Body of pancreas (tissue), 4 donors: ENCODE data around the gene ANKMY1. TPM values are rescaled to one million over a fixed set of nuclear protein-coding genes. Genes with fewer than 3 reads are reported as not detected.
A peak's percentile ranks its signal among the peaks of the same experiment; 100 is the strongest.

Experiments
- ATAC-seq: fragments of 150-250 bp; one replicate; pipeline ENCODE4 v1.9.1; 2016
- DNase-seq, 4 donors: peaks; one replicate each; pipeline ENCODE4 v3.0.0-alpha.2; 2019
- H3K27ac ChIP-seq, 4 donors: fragments of 200-600 bp; sonication (generic); 1 replicate in 3 of 4; 2 replicates in 1 of 4; pipeline versions ENCODE4 v1.5.1 to v1.6.1; 2016 to 2019; ENCODE audit warnings: mild to moderate bottlenecking in 1 of 4, mixed read lengths in 1 of 4, moderate library complexity in 1 of 4
- H3K27me3 ChIP-seq, 2 donors: fragments of 200-600 bp; sonication (generic); one replicate each; pipeline ENCODE4 v1.6.0; 2016; ENCODE audit warnings: mild to moderate bottlenecking in 1 of 2
- H3K36me3 ChIP-seq, 2 donors: fragments of 200-600 bp; sonication (generic); replicated peaks in 1 of 2; 2 replicates each; pipeline ENCODE4 v1.5.1; 2016; ENCODE audit warnings: low read depth in 2 of 2; ENCODE audit not compliant: insufficient read depth in 1 of 2
- H3K4me1 ChIP-seq: fragments of 200-600 bp; sonication (generic); one replicate; pipeline ENCODE4 v1.6.0; 2016
- H3K4me3 ChIP-seq, 2 donors: fragments of 200-600 bp; sonication (generic); 1 replicate in 1 of 2; 2 replicates in 1 of 2; pipeline ENCODE4 v1.5.1; 2016 to 2019
- H3K9me3 ChIP-seq, 3 donors: fragments of 200-600 bp; sonication (generic); 1 replicate in 2 of 3; 2 replicates in 1 of 3; pipeline ENCODE4 v1.5.1; 2016
- CTCF ChIP-seq, 7 experiments: fragments of 450-650 bp in 4 of 7; fragments of 200-600 bp in 3 of 7; sonication (generic) in 3 of 7; IDR thresholded peaks; one replicate each; pipeline ENCODE4 v1.5.1; 2016 to 2019; ENCODE audit warnings: antibody characterized with exemption in 7 of 7
- POLR2A ChIP-seq, 3 donors: fragments of 450-650 bp; IDR thresholded peaks; one replicate each; pipeline ENCODE4 v1.6.1; 2016; ENCODE audit warnings: antibody characterized with exemption in 3 of 3, mild to moderate bottlenecking in 2 of 3
- WGBS, 2 donors: methylation state at CpG; one replicate each; pipeline ENCODE4 v1.1.5; 2017; 5-methylcytosine and 5-hydroxymethylcytosine counted together
- intact Hi-C: fragments of 100-400 bp; cut with DNase I; formaldehyde crosslinking; loops from one replicate; pipeline ENCODE4 v1.15.1; 2023
- total RNA-seq, 2 donors: library from RNA; depleted of rRNA; stranded (reverse); fragments of >200 nt; gene quantifications; one replicate each; pipeline ENCODE4 v1.1.0, GENCODE V29; 2016

ANKMY1 gene
- total RNA-seq, 2 donors from 2014 or later: 17.9 to 26.0 TPM

- Histone ChIP-seq H3K4me1 (no peaks in the 10 kb centered on the region), H3K4me3 (no peak overlapping the region), H3K9me3 (no peaks in the 10 kb centered on the region), H3K27me3 (no peaks in the 10 kb centered on the region), H3K27ac (no peak overlapping the region), H3K36me3 (no peaks in the 10 kb centered on the region)
- TF ChIP-seq CTCF (IDR thresholded peaks at IDR 0.05) (no peak), POLR2A (IDR thresholded peaks at IDR 0.05) (no peak)
- ATAC-seq (no peak), DNase-seq (peak in 1 of 4 donors; percentile 8)
- intact Hi-C loops: no loop called here
- 91 to 95% methylated on average over 15 to 21 of the region's 21 CpGs for WGBS, 2 donors
Observed at GRCh38 chr2:240512666-240513535, 44.9 kb downstream of the ANKMY1 start.

- ATAC-seq (no peak), DNase-seq (peak in 1 of 4 donors; percentile 8)
- WGBS, 2 donors: 83 to 90% methylated on average over 2 to 11 of the region's 11 CpGs
- no peak for TF ChIP-seq CTCF (IDR thresholded peaks at IDR 0.05)
- no peak for TF ChIP-seq POLR2A (IDR thresholded peaks at IDR 0.05)
- Histone ChIP-seq H3K36me3 (no peaks in the 10 kb centered on the region), H3K4me1 (no peaks in the 10 kb centered on the region), H3K27me3 (no peaks in the 10 kb centered on the region), H3K27ac (no peak overlapping the region), H3K9me3 (no peaks in the 10 kb centered on the region), H3K4me3 (no peak overlapping the region)
- intact Hi-C loops: no loop called here
Observed at GRCh38 chr2:240512109-240512485, 45.7 kb downstream of the ANKMY1 start.

- no peak overlapping the region for H3K27ac ChIP-seq
- H3K4me1 ChIP-seq: no peaks in the 10 kb centered on the region
- no peak for ATAC-seq
- no peaks in the 10 kb centered on the region for H3K9me3 ChIP-seq
- intact Hi-C loops: no loop called here
- no peaks in the 10 kb centered on the region for H3K27me3 ChIP-seq
- DNase-seq: peak in 1 of 4 donors; percentile 6
- TF ChIP-seq POLR2A (IDR thresholded peaks at IDR 0.05) (no peak), CTCF (IDR thresholded peaks at IDR 0.05) (no peak)
- no peaks in the 10 kb centered on the region for H3K36me3 ChIP-seq
- H3K4me3 ChIP-seq: no peak overlapping the region
- 91 to 93% methylated on average over 8 to 31 of the region's 31 CpGs for WGBS, 2 donors
Observed at GRCh38 chr2:240511351-240512108, 46.3 kb downstream of the ANKMY1 start.

GRCh38 chr2:240510513-240511210 is 47.1 kb downstream of the ANKMY1 start:
- Histone ChIP-seq H3K27ac (no peak overlapping the region), H3K36me3 (no peaks in the 10 kb centered on the region), H3K27me3 (no peaks in the 10 kb centered on the region), H3K4me1 (no peaks in the 10 kb centered on the region), H3K9me3 (no peaks in the 10 kb centered on the region), H3K4me3 (no peak overlapping the region)
- TF ChIP-seq POLR2A (IDR thresholded peaks at IDR 0.05): no peak
- no peak for TF ChIP-seq CTCF (IDR thresholded peaks at IDR 0.05)
- ATAC-seq (no peak), DNase-seq (peak in 1 of 4 donors; percentile 3)
- intact Hi-C loops: no loop called here
- WGBS, 2 donors: 88 to 89% methylated on average over 12 of the region's 12 CpGs
